Stimulated activated effector memory CD8-positive, alpha-beta T cell treated with anti-CD3 and anti-CD28 coated beads, Interleukin-12 subunit alpha, Interleukin-12 subunit beta, amount 100 ng/mL, for 72 hours (primary cell): ENCODE results near the gene STK10.
"Not testable (repeated sequence)": the region's sequence is repeated elsewhere in the genome, so short reads cannot be mapped to it uniquely, and the experiment has no call there.

ENCODE experiments used
- ATAC-seq: fragments of 150-1000 bp; cut with Tn5 transposase; 2 replicates; pipeline ENCODE4 v1.10.0; 2021
- DNase-seq, 2 donors: peaks; one replicate each; pipeline ENCODE4 v3.0.0; 2021 to 2022; ENCODE audit warnings: low spot score in 2 of 2
- H3K27ac Mint-ChIP-seq: one replicate; pipeline ENCODE4 v1.8.0; 2022; ENCODE audit warnings: mild to moderate bottlenecking, mixed read lengths
- H3K36me3 Mint-ChIP-seq: one replicate; pipeline ENCODE4 v1.8.0; 2022; ENCODE audit warnings: mild to moderate bottlenecking, mixed read lengths
- H3K4me1 Mint-ChIP-seq: one replicate; pipeline ENCODE4 v1.8.0; 2022; ENCODE audit warnings: mixed read lengths
- H3K4me3 Mint-ChIP-seq: one replicate; pipeline ENCODE4 v1.8.0; 2022; ENCODE audit warnings: mild to moderate bottlenecking, mixed read lengths
- H3K9me3 Mint-ChIP-seq: one replicate; pipeline ENCODE4 v1.8.0; 2022; ENCODE audit warnings: mixed read lengths

Gene STK10

DNA sequence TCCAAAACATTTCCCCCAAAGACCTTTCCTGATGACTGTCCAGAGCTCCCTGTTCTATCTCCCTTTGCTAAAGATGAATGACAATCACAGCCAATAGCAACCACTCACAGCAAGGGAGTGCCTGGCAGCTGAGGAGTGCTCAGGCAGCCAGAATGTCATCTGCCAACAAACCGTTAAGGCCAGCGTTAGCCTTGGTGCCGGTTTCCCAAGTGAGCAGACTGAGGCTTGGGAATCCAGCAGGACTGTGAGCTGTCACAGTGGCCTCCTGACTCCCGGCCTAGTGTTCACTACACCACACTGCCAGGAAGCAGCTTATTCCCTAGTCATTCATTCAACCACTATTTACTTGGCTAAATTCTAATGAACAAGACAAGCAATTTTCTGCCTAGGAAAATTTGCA, 24.7 kb downstream of the STK10 start:
- no peaks in the 10 kb centered on the region for H3K9me3 Mint-ChIP-seq
- H3K36me3 Mint-ChIP-seq, result peaks cover 58% of the 10 kb centered on the region
- peak overlapping the region; percentile 62 for H3K27ac Mint-ChIP-seq
- DNase-seq (no peak), ATAC-seq (no peak)
- peaks cover 71% of the 10 kb centered on the region for H3K4me1 Mint-ChIP-seq
- H3K4me3 Mint-ChIP-seq, result no peak overlapping the region

GRCh38 chr5:172162987-172163343, 25.1 kb downstream of the STK10 start:
- ATAC-seq (no peak), DNase-seq (no peak)
- Mint-ChIP-seq H3K4me3 (no peak overlapping the region), H3K36me3 (peaks cover 58% of the 10 kb centered on the region), H3K27ac (peak overlapping the region; percentile 62), H3K4me1 (peaks cover 71% of the 10 kb centered on the region), H3K9me3 (no peaks in the 10 kb centered on the region)

DNA sequence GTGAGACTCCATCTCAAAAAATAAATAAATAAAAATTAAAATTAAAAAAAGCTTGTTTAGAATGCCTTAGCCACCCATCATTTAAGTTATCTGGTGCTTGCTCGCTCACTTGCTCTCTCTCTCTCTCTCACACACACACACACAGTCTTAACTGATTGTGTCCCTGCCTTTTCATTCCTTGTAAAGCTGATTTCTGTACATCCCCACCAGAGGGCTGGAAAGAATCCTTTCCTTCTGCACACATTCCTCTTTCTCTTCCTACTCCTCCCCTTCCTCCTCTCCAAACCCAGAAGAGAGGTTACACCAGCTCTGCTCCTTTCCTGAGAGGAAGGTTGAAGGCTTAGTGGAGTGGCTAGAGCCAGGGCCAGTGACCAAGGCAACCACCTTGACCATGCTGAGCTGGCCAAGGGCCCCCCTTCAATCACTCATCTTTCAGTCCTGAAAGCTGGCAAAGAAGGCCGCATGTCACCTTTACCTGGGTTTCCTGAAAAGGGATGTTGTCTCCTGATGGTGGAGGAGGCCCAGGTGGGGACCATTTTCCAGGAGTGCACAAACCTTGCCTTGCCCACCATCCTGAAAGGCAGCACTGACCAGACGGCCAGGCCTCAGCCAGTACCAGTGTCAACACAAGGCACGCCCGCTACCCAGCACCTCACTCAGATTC, 25.6 kb downstream of the STK10 start:
- Mint-ChIP-seq H3K9me3 (no peaks in the 10 kb centered on the region), H3K27ac (peak overlapping the region; percentile 80), H3K4me1 (peaks cover 69% of the 10 kb centered on the region), H3K36me3 (peaks cover 58% of the 10 kb centered on the region), H3K4me3 (no peak overlapping the region)
- no peak for ATAC-seq
- DNase-seq, result no peak

GRCh38 chr5:172160506-172160905, 27.5 kb downstream of the STK10 start:
- Mint-ChIP-seq H3K9me3 (no peaks in the 10 kb centered on the region), H3K4me1 (peaks cover 77% of the 10 kb centered on the region), H3K27ac (peak overlapping the region; percentile 71), H3K36me3 (peaks cover 58% of the 10 kb centered on the region), H3K4me3 (peak overlapping the region; percentile 9)
- ATAC-seq (no peak), DNase-seq (no peak)

- Mint-ChIP-seq H3K4me3 (no peak overlapping the region), H3K27ac (peak overlapping the region; percentile 37), H3K4me1 (peaks cover 77% of the 10 kb centered on the region), H3K36me3 (peaks cover 67% of the 10 kb centered on the region), H3K9me3 (no peaks in the 10 kb centered on the region)
- DNase-seq (no peak), ATAC-seq (no peak)
Measured at GRCh38 chr5:172159016-172159415, 29.0 kb downstream of the STK10 start.

DNA sequence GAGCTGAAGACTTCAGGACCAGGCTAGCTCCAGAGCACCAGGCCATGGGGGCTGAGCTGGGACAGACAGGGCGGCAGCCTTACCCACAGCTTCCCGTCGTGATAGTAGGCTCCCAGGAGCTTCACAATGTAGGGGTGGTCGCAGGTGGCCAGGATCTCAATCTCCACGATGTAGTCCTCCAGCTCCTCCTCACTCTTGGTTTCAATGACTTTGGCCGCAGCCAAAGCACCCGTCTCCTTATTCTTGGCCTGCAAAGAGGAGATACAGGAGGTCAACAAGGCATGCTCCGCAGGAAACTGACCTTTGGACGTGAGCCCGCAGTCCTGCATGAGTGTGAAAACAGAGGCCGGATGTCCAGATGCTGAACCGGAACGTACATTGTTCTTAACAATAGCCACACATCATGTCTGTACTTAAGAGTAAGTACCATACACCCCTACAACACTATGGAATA, 31.5 kb downstream of the STK10 start:
- ATAC-seq (no peak), DNase-seq (no peak)
- Mint-ChIP-seq H3K27ac (peak overlapping the region; percentile 83), H3K4me3 (no peak overlapping the region), H3K9me3 (no peaks in the 10 kb centered on the region), H3K4me1 (peaks cover 79% of the 10 kb centered on the region), H3K36me3 (peaks cover 88% of the 10 kb centered on the region)

DNA sequence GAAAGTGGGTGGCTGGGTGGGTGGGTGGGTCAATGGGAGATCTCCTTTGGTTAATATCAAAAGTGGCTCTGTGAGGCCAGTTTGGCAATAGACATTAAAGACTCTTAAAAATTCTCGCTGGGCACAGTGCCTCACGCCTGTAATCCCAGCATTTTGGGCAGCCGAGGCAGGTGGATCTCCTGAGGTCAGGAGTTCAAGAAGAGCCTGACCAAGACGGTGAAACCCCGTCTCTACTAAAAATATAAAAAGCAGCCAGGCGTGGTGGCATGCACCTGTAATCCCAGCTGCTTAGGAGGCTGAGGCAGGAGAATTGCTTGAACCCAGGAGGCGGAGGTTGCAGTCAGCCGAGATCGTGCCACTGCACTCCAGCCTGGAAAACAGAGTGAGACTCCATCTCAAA, 32.9 kb downstream of the STK10 start:
- not testable (repeated sequence) for H3K4me3 Mint-ChIP-seq, H3K9me3 Mint-ChIP-seq, DNase-seq, ATAC-seq
- Mint-ChIP-seq H3K4me1 (peaks cover 79% of the 10 kb centered on the region), H3K36me3 (peaks cover 89% of the 10 kb centered on the region), H3K27ac (peak overlapping the region; percentile 87)

- Mint-ChIP-seq H3K4me3 (no peak overlapping the region), H3K36me3 (peaks cover 100% of the 10 kb centered on the region), H3K4me1 (peaks cover 78% of the 10 kb centered on the region)
Measured at GRCh38 chr5:172153695-172154094, 34.3 kb downstream of the STK10 start.

DNA sequence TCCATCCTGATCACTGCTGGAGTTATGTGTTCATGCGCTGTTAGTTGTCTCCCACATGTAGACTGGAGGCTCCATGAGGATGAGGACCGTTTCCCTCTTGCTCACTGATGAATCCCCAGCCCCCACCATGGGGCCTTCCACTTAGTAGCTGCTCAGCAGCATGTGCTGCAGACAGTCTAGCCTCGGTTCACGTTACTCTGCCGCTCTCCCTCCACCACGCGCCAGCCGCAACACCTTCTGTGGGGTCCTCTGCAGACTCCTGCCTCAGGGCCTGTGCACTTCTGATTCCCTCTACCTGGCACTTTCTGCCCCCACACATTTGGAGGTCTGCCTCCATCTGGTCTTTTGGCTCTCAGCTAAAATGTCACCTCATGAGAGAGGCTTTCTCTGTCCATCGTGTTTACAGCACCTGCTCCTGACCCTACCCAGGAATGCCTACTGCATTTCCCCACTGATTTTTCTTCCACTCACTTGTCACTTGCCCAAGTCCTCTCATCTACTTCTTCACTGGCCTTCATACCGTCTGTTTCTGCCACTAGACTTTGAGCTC, 36.3 kb downstream of the STK10 start:
- H3K4me3 Mint-ChIP-seq, result peak overlapping the region; percentile 70
- no peak for DNase-seq
- peaks cover 100% of the 10 kb centered on the region for H3K36me3 Mint-ChIP-seq
- peak overlapping the region; percentile 87 for H3K27ac Mint-ChIP-seq
- H3K4me1 Mint-ChIP-seq, result peaks cover 82% of the 10 kb centered on the region
- no peak for ATAC-seq
- no peaks in the 10 kb centered on the region for H3K9me3 Mint-ChIP-seq

More at GRCh38 chr5:172153695-172154094, 34.3 kb downstream of the STK10 start:
- Mint-ChIP-seq H3K27ac (peak overlapping the region; percentile 87), H3K9me3 (no peaks in the 10 kb centered on the region)
- DNase-seq (no peak), ATAC-seq (no peak)

- Mint-ChIP-seq H3K4me1 (peaks cover 84% of the 10 kb centered on the region), H3K4me3 (peak overlapping the region; percentile 70), H3K36me3 (peaks cover 100% of the 10 kb centered on the region), H3K27ac (peak overlapping the region; percentile 87), H3K9me3 (no peaks in the 10 kb centered on the region)
- DNase-seq (peak in 1 of 2 donors; percentile 68), ATAC-seq (peak; percentile 70)
Measured at GRCh38 chr5:172150514-172151425, 37.3 kb downstream of the STK10 start.

- not testable (repeated sequence) for DNase-seq, H3K9me3 Mint-ChIP-seq, ATAC-seq
- H3K27ac Mint-ChIP-seq, result peak overlapping the region; percentile 89
- peak overlapping the region; percentile 70 for H3K4me3 Mint-ChIP-seq
- peaks cover 95% of the 10 kb centered on the region for H3K36me3 Mint-ChIP-seq
- H3K4me1 Mint-ChIP-seq, result peaks cover 89% of the 10 kb centered on the region
Measured at GRCh38 chr5:172149481-172149880, 38.5 kb downstream of the STK10 start.

DNA sequence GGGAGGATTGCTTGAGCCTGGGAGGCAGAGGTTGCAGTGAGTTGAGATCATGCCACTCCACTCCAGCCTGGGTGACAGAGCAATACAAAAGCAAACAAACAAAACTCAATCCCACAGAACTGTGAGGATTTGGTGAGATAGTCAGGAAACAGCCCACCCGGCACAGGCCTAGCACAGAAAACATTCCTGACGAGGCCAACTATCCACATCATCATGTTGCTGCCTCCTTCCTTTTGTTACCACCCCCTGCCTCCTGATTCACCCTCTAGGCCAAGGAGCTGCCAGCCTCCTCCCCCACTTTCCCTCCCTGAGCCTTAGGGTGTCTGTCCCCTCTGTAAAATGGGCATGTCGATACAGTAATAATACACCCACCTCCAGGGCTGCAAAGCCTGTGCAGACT, 39.0 kb downstream of the STK10 start:
- Mint-ChIP-seq H3K27ac (peak overlapping the region; percentile 89), H3K4me1 (peaks cover 89% of the 10 kb centered on the region)

GRCh38 chr5:172148381-172148780, 39.6 kb downstream of the STK10 start:
- Mint-ChIP-seq H3K27ac (peak overlapping the region; percentile 89), H3K36me3 (peaks cover 95% of the 10 kb centered on the region), H3K4me3 (no peak overlapping the region), H3K4me1 (peaks cover 89% of the 10 kb centered on the region), H3K9me3 (no peaks in the 10 kb centered on the region)
- no peak for ATAC-seq
- no peak for DNase-seq

More for the DNA sequence above, 39.0 kb downstream of the STK10 start:
- peaks cover 95% of the 10 kb centered on the region for H3K36me3 Mint-ChIP-seq
- ATAC-seq (no peak), DNase-seq (no peak)
- no peak overlapping the region for H3K4me3 Mint-ChIP-seq
- H3K9me3 Mint-ChIP-seq, result no peaks in the 10 kb centered on the region

DNA sequence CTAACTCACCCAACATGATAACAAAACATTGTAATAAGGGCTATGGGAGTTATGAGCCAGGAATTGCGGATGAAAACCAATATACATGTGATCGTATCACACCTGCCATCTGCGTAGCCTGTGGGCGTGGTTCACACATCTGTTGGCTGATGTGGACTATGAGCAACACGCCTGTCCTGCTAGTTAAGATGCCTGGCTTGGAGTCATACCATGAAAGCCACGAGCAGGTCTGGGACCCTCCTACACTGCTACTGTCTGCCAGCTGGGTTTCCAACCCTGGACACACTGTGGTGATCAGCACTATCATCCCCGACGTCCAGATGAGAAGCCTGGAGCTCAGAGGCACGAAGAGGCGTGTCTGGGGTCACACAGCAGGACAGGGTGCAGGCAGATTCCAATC, 40.2 kb downstream of the STK10 start:
- H3K36me3 Mint-ChIP-seq, result peaks cover 95% of the 10 kb centered on the region
- ATAC-seq (peak; percentile 86), DNase-seq (no peak)
- H3K9me3 Mint-ChIP-seq, result no peaks in the 10 kb centered on the region
- peak overlapping the region; percentile 89 for H3K27ac Mint-ChIP-seq
- H3K4me3 Mint-ChIP-seq, result no peak overlapping the region
- peaks cover 89% of the 10 kb centered on the region for H3K4me1 Mint-ChIP-seq

DNA sequence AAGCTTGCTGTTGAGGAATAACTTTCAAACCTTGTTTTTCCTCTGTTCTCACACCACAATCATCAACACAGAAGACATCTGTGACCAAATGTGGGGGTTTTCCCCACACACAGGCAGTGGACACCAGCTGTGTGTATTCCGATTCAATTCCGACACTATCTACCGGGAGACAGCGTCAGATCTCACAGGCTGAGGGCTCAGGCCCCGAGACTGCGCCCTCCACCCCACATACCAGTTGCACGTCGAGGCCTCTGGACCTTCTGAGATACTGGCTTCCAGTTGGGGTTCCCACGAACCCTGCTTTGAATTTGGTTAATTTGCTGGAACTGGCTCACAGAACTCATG, 41.3 kb downstream of the STK10 start:
- no peak for ATAC-seq
- Mint-ChIP-seq H3K27ac (peak overlapping the region; percentile 89), H3K4me3 (no peak overlapping the region), H3K4me1 (peaks cover 91% of the 10 kb centered on the region), H3K36me3 (peaks cover 85% of the 10 kb centered on the region), H3K9me3 (no peaks in the 10 kb centered on the region)
- DNase-seq, result no peak
